ENCODE data around the gene FIS1. TPM values are rescaled to one million over a fixed set of nuclear protein-coding genes. Genes with fewer than 3 reads are reported as not detected.

FIS1 gene
- total RNA-seq, 1 experiment from 2014 or later, result 124 TPM

- Histone ChIP-seq H4K91ac (ENCODE audit: insufficient read length, low read depth, low read length) (no peak overlapping the region), H3K14ac (ENCODE audit: insufficient read depth, low read length) (no peak overlapping the region), H3K4ac (ENCODE audit: low read depth, low read length) (no peak overlapping the region), H4K20me1 (ENCODE audit: control insufficient read depth, insufficient read depth, insufficient read length) (no peaks in the 10 kb centered on the region), H3K27me3 (ENCODE audit: insufficient read depth, low read length) (no peaks in the 10 kb centered on the region), H4K8ac (replicated peaks; ENCODE audit: insufficient read length, low read depth, low read length) (no peak overlapping the region), H3K4me2 (ENCODE audit: insufficient read depth, insufficient read length, low read length) (no peak overlapping the region), H3K9ac (ENCODE audit: extremely low read depth, insufficient read length, low read length) (no peak overlapping the region), H3K23me2 (ENCODE audit: insufficient read length, low read depth, low read length, poor library complexity, severe bottlenecking) (no peaks in the 10 kb centered on the region), H2BK120ac (ENCODE audit: low read depth, low read length, poor library complexity, severe bottlenecking) (no peak overlapping the region), H3K23ac (ENCODE audit: insufficient read length, low read depth, low read length) (no peak overlapping the region), H3K79me2 (ENCODE audit: insufficient read depth, low read length) (no peaks in the 10 kb centered on the region), H3K18ac (ENCODE audit: insufficient read length, low read depth, low read length) (no peak overlapping the region), H2BK15ac (ENCODE audit: low read depth, low read length) (no peak overlapping the region), H3K27ac (ENCODE audit: insufficient read length, low read depth, low read length) (no peak overlapping the region), H2BK5ac (ENCODE audit: insufficient read length, low read length) (no peak overlapping the region), H2AK5ac (ENCODE audit: insufficient read length, low read length) (no peak overlapping the region), H4K5ac (ENCODE audit: insufficient read length, low read depth, low read length) (no peak overlapping the region), H2BK12ac (ENCODE audit: insufficient read length, low read depth, low read length) (no peak overlapping the region), H3T11ph (ENCODE audit: low read length) (no peak overlapping the region), H2AFZ (ENCODE audit: low read length) (no peak overlapping the region), H2BK20ac (ENCODE audit: low read depth, low read length, poor library complexity, severe bottlenecking) (no peak overlapping the region), H3K79me1 (ENCODE audit: insufficient read depth, low read depth, low read length, poor library complexity, severe bottlenecking) (no peaks in the 10 kb centered on the region), H3K9me3 (ENCODE audit: control insufficient read depth, low read depth, low read length) (no peaks in the 10 kb centered on the region), H3K4me1 (ENCODE audit: insufficient read depth, low read length) (no peaks in the 10 kb centered on the region), H3K56ac (ENCODE audit: insufficient read length, low read depth, low read length) (no peak overlapping the region)
- no peak for TF ChIP-seq CTCF (conservative IDR thresholded peaks at IDR 0.05)
- DNase-seq, result no peak
- H3K27me3 Mint-ChIP-seq (ENCODE audit: low read depth), result no peaks in the 10 kb centered on the region; the same call in none of the 2 replicates
- H3K4me3 Mint-ChIP-seq, result no peak overlapping the region
- H3K36me3 Mint-ChIP-seq (ENCODE audit: insufficient read depth in 1 of 3, low read depth in 3 of 3), result peaks cover 7 to 43% (median 19%) of the 10 kb centered on the region in 3 experiments; a peak in 6 of 7 replicates
- no peaks in the 10 kb centered on the region for H3K4me1 Mint-ChIP-seq
- H3K27ac Mint-ChIP-seq, result peak overlapping the region in 1 of 3 experiments; percentile 57; a peak in 1 of 7 replicates
- WGBS (ENCODE audit: extremely low coverage, insufficient read length, low lambda C conversion rate), result no CpG with 5 or more reads among the region's 14 CpGs
- no peaks in the 10 kb centered on the region for H3K9me3 Mint-ChIP-seq
These were observed 36.1 kb downstream of the FIS1 start for GRCh38 chr7:101208794-101209193.

All from H9 (cell line).